ENCODE data around the gene BTLA.
"Not testable (repeated sequence)": the region's sequence is repeated elsewhere in the genome, so short reads cannot be mapped to it uniquely, and the experiment has no call there.

Gene BTLA

DNA sequence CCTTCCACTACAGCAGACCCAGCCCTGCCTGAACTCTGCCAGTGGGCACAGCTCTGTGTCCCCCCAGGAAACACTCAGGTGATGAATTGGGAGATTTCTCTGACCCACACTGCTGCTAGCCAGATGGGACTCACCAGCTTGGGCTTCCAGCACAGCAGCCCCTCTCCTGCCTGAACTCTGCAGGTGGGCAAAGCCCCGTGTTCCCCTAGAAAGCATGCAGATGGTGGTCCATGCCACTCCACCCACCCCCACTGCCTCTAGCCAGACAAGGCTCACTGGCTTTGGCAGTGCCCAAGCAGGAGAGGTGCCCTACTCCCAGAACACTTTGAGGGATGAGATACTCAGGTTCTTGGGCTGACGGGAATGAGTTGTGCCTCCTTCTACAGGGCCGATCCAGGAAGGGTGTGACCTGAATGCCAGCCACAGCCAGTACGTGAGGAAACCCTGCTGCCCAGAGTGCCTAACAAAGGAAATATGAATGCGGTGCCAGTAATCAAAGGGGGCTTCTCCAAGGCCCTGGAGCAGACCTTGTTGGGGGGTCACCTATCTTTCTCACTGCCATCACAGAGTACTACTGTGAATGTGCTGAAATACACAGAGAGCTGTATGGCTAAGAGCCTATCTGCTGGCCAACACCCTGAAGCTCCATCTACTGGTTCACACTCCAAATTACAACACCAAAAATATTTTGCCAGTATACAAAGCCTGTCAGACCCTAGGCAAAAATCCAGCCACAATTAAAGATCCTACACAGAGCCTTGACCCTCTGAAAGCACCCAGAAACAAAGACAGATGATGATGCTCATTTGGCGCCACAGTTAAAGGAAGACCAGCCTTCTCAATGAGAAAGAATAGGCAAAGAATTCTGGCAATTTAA lies 61.9 kb downstream of the BTLA start:
- no peak for DNase-seq

- DNase-seq, result no peak
Measured at GRCh38 chr3:112429960-112430359, 69.3 kb downstream of the BTLA start.

GRCh38 chr3:112427123-112427522 lies 72.1 kb downstream of the BTLA start:
- DNase-seq, result no peak

DNA sequence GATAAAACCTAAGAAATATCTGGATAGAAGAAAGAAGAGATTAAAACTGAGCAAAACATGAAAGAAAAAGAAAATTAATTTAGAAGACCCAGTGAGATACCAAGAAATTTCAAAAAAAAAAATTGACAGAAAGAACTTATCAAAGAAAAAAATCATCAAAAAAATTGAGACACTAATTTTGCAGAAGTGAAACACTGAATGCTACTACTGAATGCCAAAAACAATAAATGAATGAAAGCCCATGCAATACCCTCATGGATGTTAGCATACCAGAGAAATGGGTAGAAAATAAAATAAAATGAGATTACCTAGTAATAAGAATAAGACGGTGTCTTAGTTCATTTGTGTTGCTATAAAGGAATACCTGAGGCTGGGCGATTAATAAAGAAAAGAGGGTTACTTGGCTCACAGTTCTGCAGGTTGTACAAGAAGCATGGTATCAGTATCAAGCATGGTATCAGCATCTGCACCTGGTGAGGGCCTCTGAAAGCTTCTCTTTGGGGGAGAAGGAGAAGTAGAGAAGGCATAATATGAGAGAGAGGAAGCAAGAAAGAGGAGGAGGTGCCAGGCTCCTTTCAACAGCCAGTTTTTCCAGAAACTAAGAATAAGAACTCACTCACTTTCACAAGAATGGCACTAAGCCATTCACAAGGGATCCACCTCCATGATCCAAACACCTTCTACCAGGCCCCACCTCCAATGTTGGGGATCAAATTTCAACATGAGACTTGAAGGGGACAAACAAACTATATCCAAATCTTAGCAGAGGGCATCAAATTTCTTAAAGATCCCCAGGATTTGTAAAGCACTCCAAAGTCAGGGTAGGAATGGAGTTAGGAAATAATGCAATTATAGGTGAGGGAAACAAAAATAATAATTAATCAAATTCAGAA lies 73.2 kb downstream of the BTLA start:
- DNase-seq, result no peak

DNA sequence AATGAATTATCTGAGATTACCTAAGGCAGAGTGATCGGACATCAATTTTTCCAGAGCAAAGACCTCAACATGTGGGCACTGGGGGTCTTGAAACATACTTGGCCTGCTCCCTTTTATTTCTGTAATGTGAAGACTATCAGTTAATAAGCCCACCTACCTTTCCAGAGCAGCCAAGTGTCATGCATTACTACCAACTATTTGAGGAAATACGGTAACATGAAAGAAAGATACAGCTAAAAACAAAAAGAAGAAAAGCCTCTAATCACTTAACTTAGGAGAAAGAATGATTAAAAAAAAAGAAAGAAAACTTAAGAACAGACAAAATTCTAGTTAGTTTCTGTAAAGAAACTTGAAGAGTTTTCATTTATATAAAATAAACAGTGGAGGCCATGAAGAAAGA lies 73.9 kb downstream of the BTLA start:
- no peak for DNase-seq

DNA sequence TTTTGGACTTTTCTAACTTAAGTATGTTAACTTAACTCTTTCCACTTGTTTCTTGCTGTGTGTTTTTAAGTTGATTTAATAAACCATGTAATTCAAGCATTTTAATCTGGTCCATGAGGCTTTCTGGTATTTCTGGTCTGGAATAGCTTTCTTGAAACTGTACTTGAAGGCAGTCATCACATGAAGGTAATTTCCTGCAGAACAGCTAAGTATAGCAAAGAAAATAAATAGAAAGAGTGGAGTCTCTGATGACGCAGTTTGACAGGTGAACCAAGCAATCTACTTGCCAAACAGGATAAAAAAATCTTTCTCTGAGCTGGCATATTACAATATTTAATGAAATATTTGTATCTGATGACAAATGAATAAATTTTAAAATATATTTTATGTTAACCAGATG lies 74.9 kb downstream of the BTLA start:
- no peak for DNase-seq

DNA sequence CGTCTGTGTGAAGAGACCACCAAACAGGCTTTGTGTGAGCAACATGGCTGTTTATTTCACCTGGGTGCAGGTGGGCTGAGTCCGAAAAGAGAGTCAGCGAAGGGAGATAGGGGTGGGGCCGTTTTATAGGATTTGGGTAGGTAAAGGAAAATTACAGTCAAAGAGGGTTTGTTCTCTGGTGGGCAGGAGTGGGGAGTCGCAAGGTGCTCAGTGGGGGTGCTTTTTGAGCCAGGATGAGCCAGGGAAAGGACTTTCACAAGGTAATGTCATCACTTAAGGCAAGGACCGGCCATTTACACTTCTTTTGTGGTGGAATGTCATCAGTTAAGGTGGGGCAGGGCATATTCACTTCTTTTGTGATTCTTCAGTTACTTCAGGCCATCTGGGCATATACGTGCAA lies 76.4 kb downstream of the BTLA start:
- DNase-seq, result not testable (repeated sequence)

DNA sequence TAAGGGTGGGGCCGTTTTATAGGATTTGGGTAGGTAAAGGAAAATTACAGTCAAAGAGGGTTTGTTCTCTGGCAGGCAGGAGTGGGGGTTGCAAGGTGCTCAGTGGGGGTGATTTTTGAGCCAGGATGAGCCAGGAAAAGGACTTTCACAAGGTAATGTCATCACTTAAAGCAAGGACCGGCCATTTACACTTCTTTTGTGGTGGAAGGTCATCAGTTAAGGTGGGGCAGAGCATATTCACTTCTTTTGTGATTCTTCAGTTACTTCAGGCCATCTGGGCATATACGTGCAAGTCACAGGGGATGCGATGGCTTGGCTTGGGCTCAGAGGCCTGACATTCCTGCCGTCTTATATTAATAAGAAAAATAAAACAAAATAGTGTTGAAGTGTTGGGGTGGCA lies 80.7 kb downstream of the BTLA start:
- DNase-seq, result not testable (repeated sequence)

DNA sequence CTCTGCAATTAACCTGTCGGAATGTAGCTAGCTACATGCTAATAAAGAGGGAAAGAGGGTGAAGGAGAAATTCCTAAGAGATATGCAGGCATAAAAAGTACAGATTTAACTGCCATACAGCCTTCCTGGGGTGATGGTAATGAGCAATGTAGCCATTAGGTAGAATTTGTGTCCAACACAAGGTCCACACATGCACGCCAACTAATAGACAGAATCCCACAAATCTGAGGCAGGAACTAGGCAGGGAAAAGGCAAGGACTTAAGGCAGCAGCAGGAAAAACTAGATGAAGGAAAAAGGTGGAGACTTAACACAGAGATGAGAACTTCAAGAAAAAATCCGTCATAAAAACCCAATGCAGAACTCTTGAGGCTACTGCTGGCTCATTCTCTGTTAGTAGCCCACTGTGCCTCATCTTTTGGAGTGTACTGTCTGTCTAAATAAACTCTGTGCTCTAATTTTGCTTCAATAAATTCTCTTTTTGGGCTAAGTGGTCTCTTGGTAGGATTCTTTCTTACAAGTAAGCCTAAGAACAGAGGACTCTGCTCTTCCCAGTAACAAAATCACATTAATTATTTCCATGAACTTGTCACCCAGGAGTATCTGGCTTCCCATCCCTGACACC lies 81.5 kb downstream of the BTLA start:
- no peak for DNase-seq

GRCh38 chr3:112416391-112417212 lies 82.7 kb downstream of the BTLA start:
- DNase-seq, result no peak

DNA sequence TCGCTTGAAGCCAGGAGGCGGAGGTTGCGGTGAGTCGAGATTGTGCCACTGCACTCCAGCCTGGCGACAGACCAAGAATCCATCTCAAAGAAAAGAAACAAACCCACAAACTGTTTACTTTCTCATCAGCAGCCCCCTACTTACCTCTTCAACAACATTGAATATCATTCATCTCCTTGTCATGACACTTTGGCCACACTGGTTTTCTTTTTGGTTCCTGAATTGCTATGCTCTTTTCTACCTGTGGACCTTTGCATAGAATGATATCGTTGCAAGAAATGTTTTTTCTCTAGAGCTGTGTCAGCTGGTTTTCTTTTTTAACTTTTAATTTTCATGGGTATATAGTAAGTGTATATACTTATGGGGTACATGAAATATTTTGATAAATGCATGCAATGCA lies 83.9 kb downstream of the BTLA start:
- no peak for DNase-seq
